ENCODE results near the gene SH3RF1.

The SH3RF1 gene

DNA sequence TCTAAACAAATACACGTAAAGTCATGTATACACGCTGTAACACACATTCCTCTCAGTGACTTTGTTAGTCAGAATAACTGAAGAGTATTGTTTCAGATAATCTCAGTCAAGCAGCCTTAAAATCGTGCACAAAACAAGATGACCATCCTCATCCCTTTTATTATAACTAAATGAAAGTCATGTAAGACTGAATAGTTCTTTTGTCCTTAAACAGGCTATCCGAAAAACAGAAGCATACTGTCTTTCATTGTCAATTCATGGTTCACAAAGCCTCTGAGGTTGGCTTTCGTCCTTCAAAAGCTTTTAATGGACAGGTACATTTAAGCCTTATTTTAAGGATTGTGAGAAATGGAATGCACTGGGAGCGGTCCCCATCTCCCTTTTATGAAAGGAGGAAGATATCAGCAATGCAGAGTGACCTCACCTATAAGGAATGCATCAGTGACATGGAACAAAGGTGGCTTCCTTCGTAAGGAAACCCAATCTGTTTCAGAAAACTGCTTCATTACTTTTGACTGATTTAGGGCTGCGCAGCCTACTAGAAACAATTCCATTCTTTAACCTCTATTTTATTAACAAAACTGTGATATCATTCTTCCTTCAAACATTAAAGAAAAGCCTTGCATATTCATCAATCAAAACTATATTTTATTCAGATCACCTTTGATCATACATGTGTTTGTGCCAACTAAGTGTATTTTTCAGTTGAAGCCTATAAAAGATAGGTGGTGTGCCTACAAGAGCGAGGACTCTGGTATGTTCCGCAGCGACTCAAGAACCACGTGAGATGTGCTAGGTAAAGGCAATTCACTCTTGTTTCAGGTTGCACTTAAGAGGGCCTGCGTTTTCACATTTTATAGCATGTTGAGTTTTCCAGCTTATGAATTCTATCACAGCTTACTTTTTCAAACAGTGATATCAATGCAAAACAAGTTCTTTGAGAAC, 19.2 kb downstream of the SH3RF1 start:
- DNase-seq (ENCODE audit: low read depth) = peak; percentile 41

DNA sequence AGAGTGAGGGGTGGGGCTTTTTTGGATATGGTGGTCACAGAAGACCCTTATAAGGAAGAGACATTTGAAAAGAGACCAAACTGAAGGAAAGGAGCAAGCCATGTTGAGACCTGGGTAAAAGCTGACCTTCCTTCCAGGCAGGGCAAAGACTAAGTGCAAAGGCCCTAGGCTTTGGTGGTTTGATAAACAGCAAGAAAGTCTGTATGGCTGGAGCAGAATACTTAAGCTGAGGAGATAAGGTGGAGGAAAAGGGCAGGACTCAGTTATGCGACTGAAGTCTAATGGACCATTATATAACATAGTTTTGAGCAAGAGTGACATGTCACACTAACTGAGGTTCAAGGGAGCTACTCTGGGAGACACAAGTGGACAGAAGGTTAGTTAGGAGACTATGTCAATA, 20.0 kb downstream of the SH3RF1 start:
- DNase-seq (ENCODE audit: low read depth) = no peak

DNA sequence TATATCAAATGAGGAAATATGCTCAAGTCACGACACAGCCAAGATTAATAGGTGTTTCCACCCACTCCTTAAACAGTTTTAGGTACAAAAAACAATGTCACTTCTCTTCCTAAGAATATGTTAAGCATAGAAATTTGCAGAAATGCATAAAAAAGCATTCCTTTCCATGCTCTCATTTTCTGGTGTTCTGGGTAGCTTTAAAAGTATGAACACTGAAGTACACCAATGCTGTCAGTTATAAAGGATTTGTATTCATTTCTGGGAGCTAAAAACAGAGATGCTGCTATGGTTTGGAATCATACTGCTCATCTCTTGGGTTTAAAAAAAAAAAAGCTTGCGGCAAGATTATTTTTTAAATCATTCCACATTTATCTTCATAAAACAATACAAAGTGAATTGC, 20.8 kb downstream of the SH3RF1 start:
- DNase-seq (ENCODE audit: low read depth) = no peak

DNA sequence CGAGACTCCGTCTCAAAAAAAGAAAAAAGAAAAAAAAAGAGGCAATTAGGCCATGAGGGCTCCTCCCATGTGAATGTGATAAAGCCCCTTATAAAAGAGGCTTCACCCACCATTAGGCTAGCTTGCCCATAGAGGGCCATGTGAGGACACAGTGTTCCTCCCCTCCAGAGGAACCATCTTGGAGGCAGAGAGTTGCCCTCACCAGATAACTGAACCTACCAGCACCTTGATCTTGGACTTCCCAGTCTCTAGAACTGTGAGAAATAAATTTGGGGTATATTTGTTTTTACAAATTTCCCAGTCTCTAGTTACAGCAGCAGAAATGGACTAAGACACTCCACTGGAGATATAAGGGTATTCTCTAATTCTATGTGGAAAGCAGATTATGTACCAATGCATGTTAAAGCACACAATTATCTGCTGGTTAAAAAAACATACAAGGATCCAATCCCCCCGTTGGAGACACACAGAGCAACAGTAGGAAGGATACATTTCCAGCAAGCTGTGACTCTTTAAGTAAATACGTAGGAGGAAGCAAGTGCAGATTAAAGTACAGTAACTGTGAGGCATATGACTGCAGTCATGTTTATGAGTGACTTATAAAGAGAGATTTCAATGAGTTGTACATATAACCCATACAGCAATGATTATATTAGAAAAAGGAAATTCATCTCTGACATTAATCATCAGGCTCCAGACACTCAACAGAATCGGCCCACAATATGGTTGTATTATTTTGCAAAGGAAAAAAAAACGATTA, 21.4 kb downstream of the SH3RF1 start:
- DNase-seq (ENCODE audit: low read depth) = peak; percentile 40

DNA sequence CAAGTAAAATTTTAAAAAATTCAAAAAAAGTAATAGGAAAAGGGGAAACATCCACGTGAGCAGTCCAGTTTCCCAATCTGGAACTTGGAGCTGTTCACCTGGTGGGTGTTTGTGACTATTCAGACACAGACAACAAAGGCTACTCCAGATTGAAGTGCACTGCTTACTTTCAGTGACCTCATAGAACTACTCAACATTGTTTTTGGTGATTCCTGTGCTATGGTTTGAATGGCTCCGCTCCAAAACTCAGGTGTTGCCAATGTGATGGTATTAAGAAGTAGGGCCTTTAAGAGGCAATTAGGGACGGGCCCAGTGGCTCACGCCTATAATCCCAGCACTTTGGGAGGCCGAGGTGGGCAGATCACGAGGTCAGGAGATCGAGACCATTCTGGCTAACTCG, 22.1 kb downstream of the SH3RF1 start:
- no peak for DNase-seq (ENCODE audit: low read depth)

DNA sequence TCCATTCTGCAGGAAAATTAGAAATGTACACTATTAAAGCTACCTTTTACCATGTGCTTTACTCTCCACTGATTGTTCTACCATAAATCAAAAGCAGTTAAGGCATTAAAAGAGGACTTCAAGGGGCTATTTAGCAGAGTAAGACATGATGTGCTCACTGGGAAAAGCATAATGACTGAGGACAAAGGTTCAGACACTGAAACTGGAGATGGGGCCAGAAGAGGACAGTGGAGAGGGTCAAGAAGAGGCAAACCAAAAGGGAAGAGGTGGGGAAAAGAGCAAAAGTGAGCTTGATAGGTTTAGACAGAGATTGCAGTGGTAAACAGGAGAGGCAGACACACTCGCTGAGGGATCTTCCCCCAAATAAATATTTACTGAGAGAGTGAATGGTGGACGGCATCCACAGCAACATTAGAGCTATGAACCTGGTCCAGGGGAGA, 23.8 kb downstream of the SH3RF1 start:
- no peak for DNase-seq (ENCODE audit: low read depth)

DNA sequence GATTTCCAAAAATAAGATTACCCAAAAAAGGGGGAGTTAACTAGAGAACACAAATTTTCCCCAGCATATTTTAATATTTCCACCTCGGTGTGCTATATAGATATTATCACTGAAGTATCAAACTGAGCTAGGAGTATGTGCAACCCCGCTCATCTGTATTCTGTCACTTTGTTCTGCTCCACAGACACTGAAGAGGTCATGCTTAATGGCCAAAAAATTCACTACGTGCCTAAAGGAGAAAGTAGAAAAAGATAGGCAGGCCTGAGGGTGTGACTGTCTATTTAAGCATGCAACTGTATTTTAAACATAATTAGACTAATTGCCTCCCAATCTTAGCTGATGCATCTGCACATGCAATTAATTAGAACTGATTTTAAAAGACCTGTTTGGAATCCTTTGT, 24.5 kb downstream of the SH3RF1 start:
- DNase-seq (ENCODE audit: low read depth) = peak; percentile 41

DNA sequence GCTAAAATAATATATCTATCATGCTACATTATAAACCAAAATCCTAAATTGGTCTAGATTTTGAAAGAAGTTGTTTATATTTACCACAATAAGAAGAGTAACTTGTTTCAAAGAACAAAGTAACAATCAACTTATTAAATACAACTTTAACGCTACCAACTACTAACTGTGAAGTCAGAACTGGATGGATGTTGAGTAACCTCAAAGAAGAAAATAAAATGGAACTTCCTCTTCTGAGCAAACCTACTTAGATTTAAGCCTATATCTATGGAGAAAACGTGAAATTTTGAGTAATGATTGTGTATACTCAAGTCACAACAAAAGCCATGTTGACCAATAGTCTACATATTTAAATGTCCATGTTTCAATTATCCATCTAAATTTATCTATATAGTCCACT, 25.7 kb downstream of the SH3RF1 start:
- no peak for DNase-seq (ENCODE audit: low read depth)

DNA sequence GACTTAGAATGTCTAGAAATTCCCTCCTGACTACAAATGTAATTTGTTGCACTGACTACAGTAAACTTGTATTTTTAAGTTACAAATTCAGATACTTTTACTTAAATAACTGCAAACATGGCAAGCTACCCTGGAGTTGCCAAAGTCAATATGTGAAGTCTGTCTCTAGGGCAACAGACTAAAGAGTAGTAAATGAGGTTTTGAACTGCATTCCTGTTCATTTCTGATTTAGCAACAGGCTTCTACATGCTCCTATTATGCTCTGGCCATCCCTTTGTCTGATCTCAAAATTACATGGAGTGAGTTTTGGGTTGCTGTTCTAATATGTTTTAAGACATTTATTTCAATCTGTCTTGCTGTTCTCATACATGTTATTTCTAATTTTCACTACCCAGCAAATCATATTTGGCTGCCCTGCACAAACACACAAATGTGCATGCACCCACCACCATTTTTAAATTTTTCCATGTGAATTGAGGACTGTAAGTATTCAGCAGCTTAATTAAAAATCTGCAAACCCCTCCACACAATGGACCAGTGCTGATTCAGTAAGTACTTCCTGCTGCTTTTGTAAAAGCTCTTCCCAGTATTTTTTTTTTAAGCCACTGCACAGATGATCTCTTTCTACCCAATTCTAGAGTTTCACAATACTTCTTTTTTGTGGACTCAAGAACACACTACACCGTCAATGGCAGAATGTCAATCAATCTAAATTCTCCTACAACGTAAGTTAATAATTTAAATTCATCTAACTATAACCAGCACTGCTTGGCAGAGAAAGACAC, 26.7 kb downstream of the SH3RF1 start:
- DNase-seq (ENCODE audit: low read depth) = peak; percentile 81

DNA sequence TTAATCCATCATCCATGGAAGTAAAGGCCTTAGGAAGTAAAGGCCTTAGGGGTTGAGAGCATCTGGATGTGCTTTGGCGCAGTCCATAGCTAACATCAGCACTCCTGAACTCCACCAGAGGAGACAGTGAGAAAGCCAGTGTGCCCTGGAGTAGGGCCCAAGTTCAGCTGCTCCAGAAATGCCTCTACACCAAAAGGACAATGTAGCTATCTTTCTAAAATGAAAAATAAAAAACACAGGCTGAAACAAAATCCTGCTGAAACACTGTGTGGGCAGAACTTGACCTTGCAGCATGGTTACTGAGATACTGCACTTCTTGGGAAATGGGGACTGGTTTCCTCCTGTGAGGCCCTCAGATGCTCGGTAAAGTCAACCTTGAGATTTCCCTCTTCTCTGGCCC, 29.3 kb downstream of the SH3RF1 start:
- no peak for DNase-seq (ENCODE audit: low read depth)

DNA sequence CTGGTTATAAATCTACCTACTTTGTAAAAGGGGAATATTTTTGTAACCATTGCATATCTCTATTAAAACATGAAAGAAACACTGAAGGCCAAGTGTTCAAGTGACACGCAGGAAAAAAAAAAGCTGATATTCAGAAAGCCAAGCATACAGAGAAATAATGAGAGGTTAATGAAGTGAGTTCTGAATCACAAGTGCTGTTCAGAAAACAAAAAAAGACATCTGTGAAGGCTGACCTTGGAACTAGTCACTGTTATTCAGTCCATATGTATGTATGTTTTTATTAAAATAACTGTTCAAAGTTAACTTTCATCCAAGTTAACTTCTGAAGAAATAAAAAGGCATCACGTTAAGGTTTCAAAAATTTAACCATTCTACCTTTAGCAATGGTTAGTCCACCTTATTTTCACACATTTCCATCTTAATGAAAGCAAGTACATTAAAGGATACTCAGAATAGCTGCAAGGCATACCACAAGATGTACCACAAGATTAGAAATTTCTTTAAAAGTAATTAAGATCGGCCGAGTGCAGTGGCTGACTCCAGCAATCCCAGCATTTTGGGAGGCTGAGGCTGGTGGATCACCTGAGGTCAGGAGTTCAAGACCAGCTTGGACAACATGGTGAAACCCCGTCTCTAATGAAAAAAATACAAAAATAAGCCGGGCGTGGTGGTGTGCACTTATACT, 31.4 kb downstream of the SH3RF1 start:
- DNase-seq (ENCODE audit: low read depth) = no peak

DNA sequence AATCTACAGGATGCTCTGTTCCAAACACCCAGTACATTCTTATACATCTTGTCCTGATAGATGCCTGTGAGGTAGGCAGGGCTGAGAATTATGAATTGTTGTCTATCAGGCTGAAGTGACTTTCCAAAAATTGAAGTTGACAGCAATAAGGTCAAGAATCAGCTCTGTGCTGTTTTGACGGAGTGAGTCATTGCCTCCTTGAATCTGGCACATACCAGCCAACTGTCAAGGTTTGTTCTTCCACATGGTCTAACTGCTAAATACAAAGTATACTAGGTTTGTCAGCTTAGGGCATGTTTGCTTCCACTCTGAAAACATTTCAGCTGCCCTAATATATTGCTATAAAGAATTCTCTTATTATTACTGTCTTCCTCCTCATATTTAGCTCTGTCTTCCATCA, 32.3 kb downstream of the SH3RF1 start:
- peak; percentile 75 for DNase-seq (ENCODE audit: low read depth)

DNA sequence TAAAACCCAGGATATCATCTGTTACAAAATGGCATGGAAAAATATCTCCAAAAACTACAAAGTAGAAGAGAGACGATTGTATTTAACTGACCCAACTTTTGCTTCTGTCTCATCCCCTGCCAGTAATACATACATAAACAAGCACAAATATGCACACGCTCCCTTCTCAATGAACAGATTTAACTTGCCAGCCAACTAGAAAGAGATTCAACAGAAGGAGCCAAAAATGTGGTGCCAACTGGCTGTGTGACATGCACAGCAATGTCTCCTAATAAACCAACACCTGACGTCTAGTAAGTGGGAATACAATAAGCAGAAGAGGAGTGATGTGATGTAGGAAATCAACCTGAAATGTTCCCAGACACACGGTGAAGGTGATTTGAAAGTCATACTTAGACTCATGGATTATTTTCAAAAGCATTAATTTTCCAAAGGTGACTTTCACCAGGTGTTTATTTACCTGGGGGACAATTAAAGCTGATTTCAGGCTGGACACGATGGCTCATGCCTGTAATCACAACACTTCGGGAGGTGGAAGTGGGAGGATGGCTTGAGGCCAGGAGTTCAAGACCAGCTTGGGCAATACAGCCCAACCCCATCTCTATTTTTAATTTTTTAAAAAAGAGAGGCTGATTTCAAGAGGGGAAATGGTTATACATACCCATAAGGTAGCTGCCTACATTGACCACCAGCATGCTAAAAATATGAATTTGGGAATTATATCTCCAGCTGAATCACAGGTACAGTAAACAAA, 33.7 kb downstream of the SH3RF1 start:
- no peak for DNase-seq (ENCODE audit: low read depth)

DNA sequence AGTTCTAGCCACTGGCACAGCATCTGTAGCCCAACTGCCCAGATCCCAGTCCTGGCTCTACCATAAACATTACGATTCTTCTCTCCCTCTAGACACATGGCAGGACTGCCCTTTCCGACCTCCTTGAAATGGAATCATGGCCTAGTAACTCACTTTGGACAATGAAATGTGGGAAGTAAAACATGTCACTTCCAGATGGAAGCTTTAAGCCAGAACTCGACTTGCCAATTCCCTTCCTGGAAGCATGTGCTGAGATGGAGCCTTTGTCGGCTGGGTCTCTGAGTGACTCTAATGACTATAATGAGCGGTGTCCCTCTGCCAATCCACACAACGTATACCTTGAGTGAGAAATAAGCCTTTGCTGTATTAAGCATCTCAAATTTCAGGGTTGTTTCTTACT, 34.7 kb downstream of the SH3RF1 start:
- DNase-seq (ENCODE audit: low read depth) = no peak

DNA sequence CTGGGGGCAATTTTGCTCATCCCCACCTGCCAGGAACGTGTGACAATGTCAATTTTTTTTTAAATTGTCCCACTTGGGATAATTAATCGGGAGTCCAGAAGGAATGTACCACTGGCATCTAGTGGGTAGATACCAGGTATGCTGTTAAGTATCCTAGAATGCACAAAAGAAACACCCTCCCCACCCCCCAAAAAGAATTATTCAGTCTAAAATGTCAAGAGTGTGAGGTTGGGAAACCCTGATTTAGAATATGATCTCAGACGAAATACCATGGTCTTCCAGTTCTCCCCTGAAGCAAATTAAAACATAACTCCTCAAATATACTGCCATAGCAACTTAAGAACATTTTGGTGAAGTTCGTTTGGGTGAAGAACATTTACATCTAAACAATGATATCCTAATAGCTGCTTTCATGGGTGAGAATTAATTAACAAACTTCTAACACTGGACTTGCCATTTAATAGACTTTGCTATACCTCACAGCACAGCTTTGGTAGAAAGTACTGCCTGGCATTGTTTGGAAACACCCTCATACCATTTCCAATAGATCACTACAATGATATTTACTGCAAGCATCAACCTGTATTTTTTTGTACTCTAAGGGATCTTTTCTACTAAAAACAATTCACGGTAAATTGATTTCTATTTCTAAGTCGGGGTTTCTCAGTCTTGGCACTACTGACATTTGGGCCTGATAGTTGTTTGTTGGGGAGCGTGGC, 36.5 kb downstream of the SH3RF1 start:
- DNase-seq (ENCODE audit: low read depth) = no peak

DNA sequence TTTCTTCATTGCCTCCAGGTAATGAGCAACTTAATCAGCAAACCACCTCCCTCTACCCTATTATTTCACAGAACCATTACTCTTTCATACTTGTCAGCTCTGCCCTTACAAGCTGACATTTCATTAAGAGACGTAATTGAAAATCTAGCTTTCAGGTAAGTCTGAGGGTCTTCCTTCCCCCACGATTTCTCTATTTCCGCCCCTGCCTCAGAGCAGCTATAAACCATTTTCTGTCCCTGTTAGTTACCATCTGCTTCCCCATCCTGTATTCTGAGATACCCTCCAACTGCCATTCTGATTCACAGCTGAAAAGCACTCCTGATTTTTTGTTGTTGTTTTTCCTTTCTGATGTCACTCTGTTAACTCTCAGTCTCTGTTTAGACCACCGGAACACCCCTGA, 37.1 kb downstream of the SH3RF1 start:
- DNase-seq (ENCODE audit: low read depth) = no peak

DNA sequence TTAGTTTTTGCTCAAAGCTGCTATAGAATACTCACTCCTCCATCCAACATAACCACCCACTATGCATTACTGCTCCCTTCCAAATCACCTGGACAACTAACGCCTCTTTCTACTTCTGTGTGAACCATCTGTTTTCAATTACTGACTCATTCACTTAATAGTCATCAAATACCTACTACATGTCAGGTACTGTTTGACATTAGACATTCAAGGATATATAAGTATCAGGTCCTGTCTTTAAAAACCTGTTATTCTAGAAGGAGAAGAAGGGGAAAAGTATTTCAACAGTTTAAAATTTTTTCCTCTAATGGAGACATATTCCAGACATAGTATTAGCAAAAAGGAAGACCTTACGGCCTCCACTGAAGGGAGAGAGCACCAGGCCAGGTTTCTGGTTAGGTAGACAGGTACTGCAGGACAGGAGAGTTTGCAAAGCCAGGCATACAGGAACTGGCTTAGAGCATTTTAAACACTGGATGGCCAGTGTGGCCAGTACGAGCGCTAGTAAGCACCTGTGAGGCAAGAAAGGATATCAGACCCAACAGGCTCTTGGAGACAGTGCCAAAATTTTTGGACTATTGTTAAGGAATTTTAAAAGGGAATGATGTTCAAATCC, 39.0 kb downstream of the SH3RF1 start:
- DNase-seq (ENCODE audit: low read depth) = no peak

DNA sequence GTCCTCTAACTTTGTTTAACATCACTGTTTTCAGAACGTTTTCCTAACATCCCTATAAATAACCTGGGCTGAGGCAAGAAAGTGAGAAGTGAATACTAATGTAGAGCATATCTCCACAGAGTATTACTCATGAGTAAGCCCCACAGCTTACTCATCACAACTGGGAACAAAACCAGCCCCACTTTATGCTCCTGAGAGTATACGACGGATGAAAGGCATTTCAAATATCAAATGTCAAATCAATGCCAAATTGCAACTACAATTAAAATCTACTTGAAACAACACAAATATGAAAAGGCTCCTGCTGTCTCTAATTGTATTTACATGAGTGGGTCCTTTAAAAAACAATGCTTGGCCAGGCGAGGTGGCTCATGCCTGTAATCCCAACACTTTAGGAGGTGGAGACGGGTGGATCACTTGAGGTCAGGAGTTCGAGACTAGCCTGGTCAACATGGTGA, 41.2 kb downstream of the SH3RF1 start:
- peak; percentile 97 for DNase-seq (ENCODE audit: low read depth)

DNA sequence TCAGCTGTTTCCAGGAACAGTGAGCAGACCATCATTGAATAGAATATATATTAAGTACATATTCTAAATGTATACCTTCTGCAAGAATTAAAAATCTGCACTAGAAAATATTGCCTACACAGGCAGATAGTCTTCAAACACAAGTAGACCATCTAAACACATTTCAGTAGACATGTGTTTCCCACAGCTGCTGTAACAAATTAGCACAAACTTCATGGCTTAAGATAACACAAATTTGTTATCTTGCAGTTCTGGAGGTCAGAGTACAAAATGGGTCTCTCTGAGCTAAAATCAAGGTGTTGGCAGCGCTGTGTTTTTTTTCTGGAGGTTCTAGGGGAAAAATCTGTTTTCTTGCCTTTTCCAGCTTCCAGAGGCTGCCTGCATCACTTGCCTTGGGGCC, 42.7 kb downstream of the SH3RF1 start:
- no peak for DNase-seq (ENCODE audit: low read depth)

DNA sequence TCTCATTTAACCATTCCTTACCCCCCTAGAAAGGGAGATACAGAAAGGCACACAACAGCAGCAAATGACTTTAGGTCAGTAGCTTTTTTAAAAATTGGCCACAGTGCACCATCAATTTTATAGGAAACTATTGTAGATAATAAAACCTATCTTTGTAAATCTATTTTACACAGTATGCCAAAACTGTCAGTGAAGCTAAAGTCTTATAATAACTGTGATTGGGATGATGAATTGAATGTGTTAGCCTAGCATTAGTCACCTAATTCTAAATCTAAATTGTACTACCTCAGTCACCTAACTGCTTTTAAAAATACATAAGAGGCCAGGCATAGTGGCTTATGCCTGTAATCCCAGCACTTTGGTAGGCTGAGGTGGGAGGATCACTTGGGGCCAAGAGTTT, 44.2 kb downstream of the SH3RF1 start:
- no peak for DNase-seq (ENCODE audit: low read depth)

All from EH (cell line).